ENCODE results near the gene TTC21A.
"Not testable (repeated sequence)": the region's sequence is repeated elsewhere in the genome, so short reads cannot be mapped to it uniquely, and the experiment has no call there.

DNA sequence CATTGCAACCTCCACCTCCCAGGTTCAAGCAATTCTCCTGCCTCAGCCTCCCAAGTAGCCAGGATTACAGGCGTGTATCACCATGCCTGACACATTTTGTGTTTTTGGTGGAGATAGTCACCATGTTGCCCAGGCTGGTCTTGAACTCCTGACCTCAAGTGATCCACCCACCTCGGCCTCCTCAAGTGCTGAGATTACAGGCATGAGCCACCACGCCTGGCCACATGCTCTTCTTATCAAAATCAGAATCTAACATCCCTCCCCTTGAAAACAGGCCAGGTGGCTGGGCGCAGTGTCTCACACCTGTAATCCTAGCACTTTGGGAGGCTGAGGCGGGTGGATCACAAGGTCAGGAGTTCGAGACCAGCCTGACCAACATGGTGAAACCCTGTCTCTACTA is 63.4 kb downstream of the TTC21A start:
- TF ChIP-seq, protein P1, sequence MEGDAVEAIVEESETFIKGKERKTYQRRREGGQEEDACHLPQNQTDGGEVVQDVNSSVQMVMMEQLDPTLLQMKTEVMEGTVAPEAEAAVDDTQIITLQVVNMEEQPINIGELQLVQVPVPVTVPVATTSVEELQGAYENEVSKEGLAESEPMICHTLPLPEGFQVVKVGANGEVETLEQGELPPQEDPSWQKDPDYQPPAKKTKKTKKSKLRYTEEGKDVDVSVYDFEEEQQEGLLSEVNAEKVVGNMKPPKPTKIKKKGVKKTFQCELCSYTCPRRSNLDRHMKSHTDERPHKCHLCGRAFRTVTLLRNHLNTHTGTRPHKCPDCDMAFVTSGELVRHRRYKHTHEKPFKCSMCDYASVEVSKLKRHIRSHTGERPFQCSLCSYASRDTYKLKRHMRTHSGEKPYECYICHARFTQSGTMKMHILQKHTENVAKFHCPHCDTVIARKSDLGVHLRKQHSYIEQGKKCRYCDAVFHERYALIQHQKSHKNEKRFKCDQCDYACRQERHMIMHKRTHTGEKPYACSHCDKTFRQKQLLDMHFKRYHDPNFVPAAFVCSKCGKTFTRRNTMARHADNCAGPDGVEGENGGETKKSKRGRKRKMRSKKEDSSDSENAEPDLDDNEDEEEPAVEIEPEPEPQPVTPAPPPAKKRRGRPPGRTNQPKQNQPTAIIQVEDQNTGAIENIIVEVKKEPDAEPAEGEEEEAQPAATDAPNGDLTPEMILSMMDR (conservative IDR thresholded peaks at IDR 0.05; ENCODE audit: low read depth in 2 of 2), result not testable (repeated sequence)
- TF ChIP-seq ZNF114 (CRISPR knock-in tag; IDR thresholded peaks at IDR 0.05); EZH2 (IDR thresholded peaks at IDR 0.05; ENCODE audit: low read depth, unreplicated experiment); JUNB (IDR thresholded peaks at IDR 0.05; ENCODE audit: unreplicated experiment); POLR2AphosphoS5 (IDR thresholded peaks at IDR 0.05; ENCODE audit: low read depth); STAT1 (IDR thresholded peaks at IDR 0.05; ENCODE audit: unreplicated experiment): not testable (repeated sequence)
- TF ChIP-seq, protein P2, sequence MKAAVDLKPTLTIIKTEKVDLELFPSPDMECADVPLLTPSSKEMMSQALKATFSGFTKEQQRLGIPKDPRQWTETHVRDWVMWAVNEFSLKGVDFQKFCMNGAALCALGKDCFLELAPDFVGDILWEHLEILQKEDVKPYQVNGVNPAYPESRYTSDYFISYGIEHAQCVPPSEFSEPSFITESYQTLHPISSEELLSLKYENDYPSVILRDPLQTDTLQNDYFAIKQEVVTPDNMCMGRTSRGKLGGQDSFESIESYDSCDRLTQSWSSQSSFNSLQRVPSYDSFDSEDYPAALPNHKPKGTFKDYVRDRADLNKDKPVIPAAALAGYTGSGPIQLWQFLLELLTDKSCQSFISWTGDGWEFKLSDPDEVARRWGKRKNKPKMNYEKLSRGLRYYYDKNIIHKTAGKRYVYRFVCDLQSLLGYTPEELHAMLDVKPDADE (IDR thresholded peaks at IDR 0.05), result not testable (repeated sequence)

Measured in GM23338 (cell line).